ENCODE measurements around the gene GRIN1. TPM values are rescaled to one million over a fixed set of nuclear protein-coding genes. Genes with fewer than 3 reads are reported as not detected.

GRIN1 gene
- polyA plus RNA-seq, 2 of the 4 experiments (the other 2 are of a cell fraction), result 0.13 to 0.45 TPM

DNA sequence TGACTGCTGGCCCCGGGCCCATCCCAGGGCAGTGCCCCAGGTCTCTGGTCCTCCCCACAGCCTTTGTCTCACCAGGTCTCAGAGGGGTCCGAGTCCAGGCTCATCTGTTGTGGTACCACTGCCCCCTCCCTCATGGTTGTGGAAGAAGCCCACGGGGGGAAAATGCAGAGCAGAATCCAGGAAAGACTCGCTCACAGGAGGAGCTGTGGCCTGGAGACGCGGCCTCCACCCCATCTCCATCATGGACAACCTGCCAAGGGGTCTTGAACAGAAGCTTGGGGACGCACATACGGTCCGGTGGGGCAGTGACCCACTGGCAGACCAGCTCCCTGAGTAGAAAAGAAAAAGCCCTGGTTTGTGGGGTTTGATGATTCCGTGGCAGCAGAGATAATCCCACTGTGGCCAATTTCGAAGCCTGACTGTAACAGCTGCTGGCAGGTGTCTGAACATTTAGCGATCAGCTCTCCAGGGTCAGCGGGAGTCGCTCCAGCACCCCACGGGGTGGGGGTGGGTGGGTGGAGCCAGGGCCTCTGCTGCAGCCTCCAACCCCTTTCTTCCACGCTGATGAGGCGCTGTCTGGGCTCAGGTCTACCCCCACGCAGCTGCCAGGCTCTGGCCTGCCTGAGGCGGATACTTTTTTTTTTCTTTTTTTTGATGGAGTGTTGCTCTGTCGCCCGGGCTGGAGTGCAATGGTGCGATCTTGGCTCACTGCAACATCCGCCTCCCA is 1.9 kb upstream of the GRIN1 start (continued):
- TF ChIP-seq, protein P1, sequence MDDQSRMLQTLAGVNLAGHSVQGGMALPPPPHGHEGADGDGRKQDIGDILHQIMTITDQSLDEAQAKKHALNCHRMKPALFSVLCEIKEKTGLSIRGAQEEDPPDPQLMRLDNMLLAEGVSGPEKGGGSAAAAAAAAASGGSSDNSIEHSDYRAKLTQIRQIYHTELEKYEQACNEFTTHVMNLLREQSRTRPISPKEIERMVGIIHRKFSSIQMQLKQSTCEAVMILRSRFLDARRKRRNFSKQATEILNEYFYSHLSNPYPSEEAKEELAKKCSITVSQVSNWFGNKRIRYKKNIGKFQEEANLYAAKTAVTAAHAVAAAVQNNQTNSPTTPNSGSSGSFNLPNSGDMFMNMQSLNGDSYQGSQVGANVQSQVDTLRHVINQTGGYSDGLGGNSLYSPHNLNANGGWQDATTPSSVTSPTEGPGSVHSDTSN (IDR thresholded peaks at IDR 0.05), result no peak
- TF ChIP-seq, protein P2, sequence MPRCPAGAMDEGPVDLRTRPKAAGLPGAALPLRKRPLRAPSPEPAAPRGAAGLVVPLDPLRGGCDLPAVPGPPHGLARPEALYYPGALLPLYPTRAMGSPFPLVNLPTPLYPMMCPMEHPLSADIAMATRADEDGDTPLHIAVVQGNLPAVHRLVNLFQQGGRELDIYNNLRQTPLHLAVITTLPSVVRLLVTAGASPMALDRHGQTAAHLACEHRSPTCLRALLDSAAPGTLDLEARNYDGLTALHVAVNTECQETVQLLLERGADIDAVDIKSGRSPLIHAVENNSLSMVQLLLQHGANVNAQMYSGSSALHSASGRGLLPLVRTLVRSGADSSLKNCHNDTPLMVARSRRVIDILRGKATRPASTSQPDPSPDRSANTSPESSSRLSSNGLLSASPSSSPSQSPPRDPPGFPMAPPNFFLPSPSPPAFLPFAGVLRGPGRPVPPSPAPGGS (IDR thresholded peaks at IDR 0.05), result no peak

DNA sequence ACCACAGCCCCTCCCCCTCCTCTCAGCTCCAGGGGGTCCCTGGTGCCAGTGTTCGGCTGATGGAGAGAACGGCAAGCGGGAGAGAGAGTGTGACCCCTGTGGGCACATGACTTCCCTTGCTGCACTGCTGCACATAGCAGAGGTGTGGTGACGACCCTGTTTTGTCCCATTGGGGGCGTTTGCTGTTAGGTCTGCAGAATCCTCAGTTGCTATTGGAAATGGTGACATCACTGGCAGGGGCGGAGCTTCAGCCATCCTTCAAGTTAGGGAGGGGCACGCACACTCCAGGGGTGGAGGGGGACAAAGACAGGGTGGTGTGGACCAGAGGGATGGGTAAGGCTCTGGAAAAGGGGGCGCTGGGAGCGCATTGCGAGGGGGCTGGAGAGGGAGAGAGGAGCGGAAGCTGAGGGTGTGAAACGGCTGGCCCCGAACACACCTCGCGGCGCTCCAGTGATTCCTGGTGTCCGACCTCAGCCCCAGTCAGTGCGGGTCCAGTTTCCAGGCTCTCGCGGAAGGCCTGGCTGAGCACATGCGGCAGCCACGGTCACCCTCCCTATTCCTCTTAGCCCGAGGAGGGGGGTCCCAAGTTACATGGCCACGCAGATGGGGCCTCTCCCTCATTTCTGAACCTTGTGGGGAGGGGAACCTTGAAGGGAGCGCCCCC is 764 bp upstream of the GRIN1 start:
- H3K27ac ChIP-seq, result no peak overlapping the region
- no peak for TF ChIP-seq ZFP36 (IDR thresholded peaks at IDR 0.05; ENCODE audit: borderline replicate concordance, partially characterized antibody)
- TF ChIP-seq ZNF302 (CRISPR knock-in tag; IDR thresholded peaks at IDR 0.05), result no peak
- TF ChIP-seq CHD2 (IDR thresholded peaks at IDR 0.05; ENCODE audit: low read length, partially characterized antibody), result no peak
- TF ChIP-seq CBX8 (IDR thresholded peaks at IDR 0.05), result no peak
- no peak for TF ChIP-seq SMC3 (IDR thresholded peaks at IDR 0.05)
- TF ChIP-seq NR3C1 (IDR thresholded peaks at IDR 0.05), result no peak
- TF ChIP-seq SREBF2 (IDR thresholded peaks at IDR 0.05), result no peak
- no peak for TF ChIP-seq RAD21 (conservative IDR thresholded peaks at IDR 0.05 in 1 of 2, IDR thresholded peaks at IDR 0.05 in 1 of 2)
- TF ChIP-seq RNF2 (IDR thresholded peaks at IDR 0.05; ENCODE audit: borderline replicate concordance, low read depth), result no peak
- no peak for TF ChIP-seq EHMT2 (IDR thresholded peaks at IDR 0.05; ENCODE audit: low read depth)
- TF ChIP-seq TFCP2L1 (CRISPR knock-in tag; IDR thresholded peaks at IDR 0.05), result no peak
- TF ChIP-seq FOSL2 (IDR thresholded peaks at IDR 0.05), result no peak
- no peak for TF ChIP-seq FOSL2 (CRISPR knock-in tag; IDR thresholded peaks at IDR 0.05)
- TF ChIP-seq, protein P1 (IDR thresholded peaks at IDR 0.05), result no peak
- no peak for TF ChIP-seq HOXB5 (CRISPR knock-in tag; IDR thresholded peaks at IDR 0.05)
- no peak for TF ChIP-seq RFX5 (IDR thresholded peaks at IDR 0.05)
- no peak for TF ChIP-seq MAFK (IDR thresholded peaks at IDR 0.05; ENCODE audit: partially characterized antibody)
- TF ChIP-seq CHD4 (IDR thresholded peaks at IDR 0.05; ENCODE audit: borderline replicate concordance), result no peak
- no peak for TF ChIP-seq POLR2AphosphoS2 (conservative IDR thresholded peaks at IDR 0.05; ENCODE audit: low read length)
- TF ChIP-seq, protein P3, sequence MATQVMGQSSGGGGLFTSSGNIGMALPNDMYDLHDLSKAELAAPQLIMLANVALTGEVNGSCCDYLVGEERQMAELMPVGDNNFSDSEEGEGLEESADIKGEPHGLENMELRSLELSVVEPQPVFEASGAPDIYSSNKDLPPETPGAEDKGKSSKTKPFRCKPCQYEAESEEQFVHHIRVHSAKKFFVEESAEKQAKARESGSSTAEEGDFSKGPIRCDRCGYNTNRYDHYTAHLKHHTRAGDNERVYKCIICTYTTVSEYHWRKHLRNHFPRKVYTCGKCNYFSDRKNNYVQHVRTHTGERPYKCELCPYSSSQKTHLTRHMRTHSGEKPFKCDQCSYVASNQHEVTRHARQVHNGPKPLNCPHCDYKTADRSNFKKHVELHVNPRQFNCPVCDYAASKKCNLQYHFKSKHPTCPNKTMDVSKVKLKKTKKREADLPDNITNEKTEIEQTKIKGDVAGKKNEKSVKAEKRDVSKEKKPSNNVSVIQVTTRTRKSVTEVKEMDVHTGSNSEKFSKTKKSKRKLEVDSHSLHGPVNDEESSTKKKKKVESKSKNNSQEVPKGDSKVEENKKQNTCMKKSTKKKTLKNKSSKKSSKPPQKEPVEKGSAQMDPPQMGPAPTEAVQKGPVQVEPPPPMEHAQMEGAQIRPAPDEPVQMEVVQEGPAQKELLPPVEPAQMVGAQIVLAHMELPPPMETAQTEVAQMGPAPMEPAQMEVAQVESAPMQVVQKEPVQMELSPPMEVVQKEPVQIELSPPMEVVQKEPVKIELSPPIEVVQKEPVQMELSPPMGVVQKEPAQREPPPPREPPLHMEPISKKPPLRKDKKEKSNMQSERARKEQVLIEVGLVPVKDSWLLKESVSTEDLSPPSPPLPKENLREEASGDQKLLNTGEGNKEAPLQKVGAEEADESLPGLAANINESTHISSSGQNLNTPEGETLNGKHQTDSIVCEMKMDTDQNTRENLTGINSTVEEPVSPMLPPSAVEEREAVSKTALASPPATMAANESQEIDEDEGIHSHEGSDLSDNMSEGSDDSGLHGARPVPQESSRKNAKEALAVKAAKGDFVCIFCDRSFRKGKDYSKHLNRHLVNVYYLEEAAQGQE (IDR thresholded peaks at IDR 0.05), result no peak
- no peak for TF ChIP-seq PHF8 (IDR thresholded peaks at IDR 0.05; ENCODE audit: borderline replicate concordance, low read depth)
- WGBS (ENCODE audit: missing lambda C conversion rate), result 22% methylated on average over 23 of the region's 25 CpGs
- peaks cover 10% of the 10 kb centered on the region; the same call in 1 of the 3 replicates for H3K4me1 ChIP-seq
- FAIRE-seq (no peak), DNase-seq (ENCODE audit: low read depth in 1 of 2, low spot score in 1 of 2) (peak in 1 of 2 experiments; percentile 39), ATAC-seq (peak in 1 of 2 experiments; percentile 38; a peak in 3 of 6 replicates)
- H3K4me3 ChIP-seq, result no peak overlapping the region
- ChIA-PET POLR2A (interaction anchor here (0.8 to 2.4 kb wide), 2 partner anchors 9 to 13 kb away, joined by 8 to 9 read pairs; no protein-coding TSS in a partner anchor), CTCF (interaction anchor here (0.6 to 2.3 kb wide), 12 partner anchors 9 to 109 kb away, joined by 3 to 9 read pairs (median 3); partner anchors contain the start of genes RNF224 and SSNA1)
- H3K4me2 ChIP-seq, result peak overlapping the region; percentile 47
- no peaks in the 10 kb centered on the region for H3K9me3 ChIP-seq
